CD4-positive, alpha-beta T cell (primary cell): ENCODE data around the gene CD36. TPM values are rescaled to one million over a fixed set of nuclear protein-coding genes. Genes with fewer than 3 reads are reported as not detected.
A peak's percentile ranks its signal among the peaks of the same experiment; 100 is the strongest.

ENCODE experiments used
- ATAC-seq: fragments of 200-7000 bp; cut with Tn5 transposase; one replicate; pipeline ENCODE4 v1.10.0; 2022; ENCODE audit warnings: mild to moderate bottlenecking; ENCODE audit not compliant: poor library complexity
- CTCF ChIA-PET: fragments of 350-600 bp; sonication (Branson Sonifier 250); formaldehyde crosslinking; loops from one replicate; lab custom pipeline; 2021; ENCODE audit warnings: antibody characterized with exemption, inconsistent platforms; lab: Charles Lee
- POLR2A ChIA-PET: fragments of 350-600 bp; sonication (Branson Sonifier 250); formaldehyde crosslinking; loops from one replicate; lab custom pipeline; 2021; ENCODE audit warnings: antibody characterized with exemption, inconsistent platforms; lab: Charles Lee
- DNase-seq, 14 experiments: peaks; one replicate each; pipeline ENCODE4 v3.0.0-alpha.2; 2013 to 2020; ENCODE audit warnings: mixed read lengths in 2 of 14
- H3K27ac ChIP-seq, 2 donors: one replicate each; pipeline versions ENCODE4 v1.5.1 to v1.7.0; 2013; ENCODE audit warnings: low read length in 2 of 2, low read depth in 1 of 2, mild to moderate bottlenecking in 1 of 2
- H3K27me3 ChIP-seq, 2 experiments: 1 replicate in 1 of 2; 2 replicates in 1 of 2; pipeline versions ENCODE4 v1.6.1 to v1.7.0; 2013; ENCODE audit warnings: low read length in 2 of 2, control low read depth in 1 of 2, mild to moderate bottlenecking in 1 of 2, moderate library complexity in 1 of 2; ENCODE audit not compliant: insufficient read depth in 2 of 2, control insufficient read depth in 1 of 2
- H3K36me3 ChIP-seq: one replicate; pipeline ENCODE4 v1.6.1; 2013; ENCODE audit warnings: low read length, control low read depth; ENCODE audit not compliant: insufficient read depth
- H3K4me1 ChIP-seq: one replicate; pipeline ENCODE4 v1.6.1; 2013; ENCODE audit warnings: low read length, control low read depth; ENCODE audit not compliant: insufficient read depth
- H3K4me3 ChIP-seq: one replicate; pipeline ENCODE4 v1.5.1; 2013; ENCODE audit warnings: mild to moderate bottlenecking, low read length, moderate library complexity
- H3K9me3 ChIP-seq, 2 experiments: 1 replicate in 1 of 2; 2 replicates in 1 of 2; pipeline versions ENCODE4 v1.6.1 to v1.7.0; 2013; ENCODE audit warnings: low read length in 2 of 2, mild to moderate bottlenecking in 2 of 2, control low read depth in 1 of 2, moderate library complexity in 1 of 2; ENCODE audit not compliant: control insufficient read depth in 1 of 2, insufficient read depth in 1 of 2
- H3K27ac Mint-ChIP-seq: one replicate; pipeline ENCODE4 v1.8.0; 2020; ENCODE audit warnings: mixed read lengths
- H3K27me3 Mint-ChIP-seq: one replicate; pipeline ENCODE4 v1.8.0; 2021; ENCODE audit warnings: mixed read lengths
- H3K36me3 Mint-ChIP-seq: one replicate; pipeline ENCODE4 v1.8.0; 2021; ENCODE audit warnings: low read depth, mixed read lengths
- H3K4me1 Mint-ChIP-seq: one replicate; pipeline ENCODE4 v1.8.0; 2021; ENCODE audit warnings: low read depth, mixed read lengths
- H3K4me3 Mint-ChIP-seq: one replicate; pipeline ENCODE4 v1.8.0; 2020; ENCODE audit warnings: mild to moderate bottlenecking, mixed read lengths
- H3K9me3 Mint-ChIP-seq: one replicate; pipeline ENCODE4 v1.8.0; 2020; ENCODE audit warnings: mixed read lengths
- intact Hi-C, 2 experiments: fragments of 100-400 bp; cut with DNase I in 1 of 2; cut with micrococcal nuclease in 1 of 2; formaldehyde crosslinking; loops; one replicate each; pipeline versions ENCODE4 v1.15.1 to v1.9.0; 2023 to 2025; cut with DNase I, micrococcal nuclease
- total RNA-seq, 174 experiments: library from RNA in 2 of 174; stranded (reverse) in 2 of 174; gene quantifications; one replicate each; pipeline ENCODE4 v1.2.3 and lab custom pipeline; 2021 to 2026
- TF ChIP-seq, protein P1 (sequence below): fragments of 200-600 bp; IDR thresholded peaks from one replicate; pipeline ENCODE4 v1.8.0; 2022; ENCODE audit warnings: antibody characterized with exemption, mild to moderate bottlenecking

Gene CD36
- total RNA-seq, 2 experiments from 2014 or later, result 1.4 to 1.7 TPM

DNA sequence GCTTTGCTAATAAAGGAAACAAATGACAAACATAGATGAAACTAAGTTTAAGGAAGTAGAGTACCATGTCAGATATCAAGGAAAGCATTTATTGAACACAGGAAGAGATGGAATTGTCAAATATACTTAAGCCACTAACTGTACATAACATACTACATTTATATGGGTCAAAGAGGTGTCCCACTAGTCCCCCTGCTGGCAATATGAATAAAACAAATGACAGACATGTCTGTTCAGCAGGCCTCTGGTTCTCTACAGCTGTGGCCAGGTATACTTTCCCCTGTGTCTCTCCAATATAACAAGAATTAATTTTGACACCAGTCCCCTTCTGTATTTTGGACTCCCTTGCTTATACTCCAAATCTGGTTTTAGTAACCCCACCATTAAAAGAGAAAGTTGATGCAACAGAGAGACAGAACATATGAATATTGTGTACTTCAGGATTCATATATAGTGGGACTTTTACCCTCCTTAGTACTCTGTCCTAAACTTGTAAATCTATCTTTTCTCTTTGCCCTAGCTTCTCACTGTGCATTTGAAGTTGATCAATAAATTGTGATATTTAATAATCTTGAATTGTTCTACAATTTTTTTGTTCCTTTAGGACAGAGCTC is 42.9 kb downstream of the CD36 start:
- Histone ChIP-seq H3K4me1 (no peaks in the 10 kb centered on the region), H3K27ac (no peak overlapping the region), H3K4me3 (no peak overlapping the region), H3K27me3 (no peaks in the 10 kb centered on the region), H3K36me3 (no peaks in the 10 kb centered on the region), H3K9me3 (no peaks in the 10 kb centered on the region)
- H3K4me1 Mint-ChIP-seq, result no peaks in the 10 kb centered on the region
- ATAC-seq (no peak), DNase-seq (no peak)
- intact Hi-C loops, result no loop called here
- CTCF ChIA-PET, result interaction anchor here (1.1 to 1.2 kb wide), 2 partner anchors 10 to 14 kb away, joined by 3 to 4 read pairs; no protein-coding TSS in a partner anchor
- H3K27me3 Mint-ChIP-seq, result no peaks in the 10 kb centered on the region
- H3K9me3 Mint-ChIP-seq, result peaks cover 3% of the 10 kb centered on the region
- POLR2A ChIA-PET, result no interaction called here
- no peak overlapping the region for H3K4me3 Mint-ChIP-seq
- TF ChIP-seq, protein P1, sequence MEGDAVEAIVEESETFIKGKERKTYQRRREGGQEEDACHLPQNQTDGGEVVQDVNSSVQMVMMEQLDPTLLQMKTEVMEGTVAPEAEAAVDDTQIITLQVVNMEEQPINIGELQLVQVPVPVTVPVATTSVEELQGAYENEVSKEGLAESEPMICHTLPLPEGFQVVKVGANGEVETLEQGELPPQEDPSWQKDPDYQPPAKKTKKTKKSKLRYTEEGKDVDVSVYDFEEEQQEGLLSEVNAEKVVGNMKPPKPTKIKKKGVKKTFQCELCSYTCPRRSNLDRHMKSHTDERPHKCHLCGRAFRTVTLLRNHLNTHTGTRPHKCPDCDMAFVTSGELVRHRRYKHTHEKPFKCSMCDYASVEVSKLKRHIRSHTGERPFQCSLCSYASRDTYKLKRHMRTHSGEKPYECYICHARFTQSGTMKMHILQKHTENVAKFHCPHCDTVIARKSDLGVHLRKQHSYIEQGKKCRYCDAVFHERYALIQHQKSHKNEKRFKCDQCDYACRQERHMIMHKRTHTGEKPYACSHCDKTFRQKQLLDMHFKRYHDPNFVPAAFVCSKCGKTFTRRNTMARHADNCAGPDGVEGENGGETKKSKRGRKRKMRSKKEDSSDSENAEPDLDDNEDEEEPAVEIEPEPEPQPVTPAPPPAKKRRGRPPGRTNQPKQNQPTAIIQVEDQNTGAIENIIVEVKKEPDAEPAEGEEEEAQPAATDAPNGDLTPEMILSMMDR, result no peak
- no peak overlapping the region for H3K27ac Mint-ChIP-seq
- H3K36me3 Mint-ChIP-seq, result no peaks in the 10 kb centered on the region

DNA sequence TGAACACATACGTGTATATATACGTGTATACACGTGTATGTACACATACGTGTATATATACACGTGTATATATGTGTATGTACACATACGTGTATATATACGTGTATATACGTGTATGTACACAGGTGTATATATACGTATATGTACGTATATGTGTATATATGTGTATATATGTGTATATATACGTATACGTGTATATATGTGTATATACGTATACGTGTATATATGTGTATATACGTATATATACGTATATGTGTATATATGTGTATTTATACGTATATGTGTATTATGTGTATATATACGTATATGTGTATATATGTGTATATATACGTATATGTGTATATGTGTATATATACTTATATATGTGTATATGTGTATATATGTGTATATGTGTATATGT is 44.3 kb downstream of the CD36 start:
- intact Hi-C loops, result no loop called here
- ATAC-seq, result no peak
- ChIA-PET POLR2A (no interaction called here), CTCF (interaction anchor here (1.2 kb wide), 1 partner anchor 9 kb away, joined by 3 read pairs; no protein-coding TSS in a partner anchor)
- Histone ChIP-seq H3K27ac (no peak overlapping the region), H3K9me3 (no peaks in the 10 kb centered on the region), H3K4me1 (no peaks in the 10 kb centered on the region), H3K36me3 (no peaks in the 10 kb centered on the region), H3K4me3 (no peak overlapping the region), H3K27me3 (no peaks in the 10 kb centered on the region)
- Mint-ChIP-seq H3K36me3 (no peaks in the 10 kb centered on the region), H3K9me3 (peaks cover 3% of the 10 kb centered on the region), H3K27ac (no peak overlapping the region), H3K4me1 (no peaks in the 10 kb centered on the region), H3K27me3 (no peaks in the 10 kb centered on the region), H3K4me3 (no peak overlapping the region)
- DNase-seq, result no peak
- TF ChIP-seq, protein P1, result no peak

DNA sequence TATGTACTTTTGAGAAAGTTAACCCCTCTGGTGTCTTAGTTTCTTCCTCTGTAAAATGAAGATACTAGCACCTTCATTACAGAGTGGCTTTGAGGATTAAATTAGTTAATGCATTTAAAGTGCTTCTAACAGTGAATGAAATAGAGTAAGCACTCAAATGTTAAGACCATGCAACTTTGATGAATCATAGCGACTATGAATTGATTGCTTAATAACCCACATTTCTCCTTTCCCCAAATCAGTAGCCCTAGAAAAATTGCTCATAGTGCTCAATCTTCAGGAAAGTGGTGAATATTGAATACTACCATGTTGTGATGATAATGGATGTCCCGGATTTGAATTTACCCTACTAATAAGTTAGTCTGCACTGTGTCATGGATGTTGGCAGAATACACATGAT is 48.1 kb downstream of the CD36 start:
- Histone ChIP-seq H3K9me3 (peaks cover 0 to 3% of the 10 kb centered on the region in 2 experiments), H3K36me3 (no peaks in the 10 kb centered on the region), H3K4me1 (no peaks in the 10 kb centered on the region), H3K4me3 (no peak overlapping the region), H3K27me3 (no peaks in the 10 kb centered on the region), H3K27ac (no peak overlapping the region)
- ChIA-PET CTCF (no interaction called here), POLR2A (no interaction called here)
- Mint-ChIP-seq H3K4me3 (no peak overlapping the region), H3K36me3 (no peaks in the 10 kb centered on the region), H3K4me1 (no peaks in the 10 kb centered on the region), H3K27me3 (peaks cover 12% of the 10 kb centered on the region), H3K9me3 (peaks cover 3% of the 10 kb centered on the region), H3K27ac (no peak overlapping the region)
- intact Hi-C loops, result no loop called here
- DNase-seq (peak in 1 of 14 experiments; percentile 5), ATAC-seq (no peak)
- TF ChIP-seq, protein P1, result no peak
